PC-3 (cell line): ENCODE measurements around the gene SUSD6.

Source experiments
- CTCF ChIP-seq: fragments of 300-600 bp; sonication (generic); conservative IDR thresholded peaks from 2 replicates; pipeline ENCODE4 v1.5.1; 2017; ENCODE audit warnings: antibody characterized with exemption, low read depth, mild to moderate bottlenecking, low read length
- EZH2 ChIP-seq: fragments of 300-600 bp; sonication (generic); IDR thresholded peaks from one replicate; pipeline ENCODE4 v1.6.1; 2017; ENCODE audit warnings: antibody characterized with exemption, mild to moderate bottlenecking, low read length; ENCODE audit not compliant: unreplicated experiment

- TF ChIP-seq CTCF, result no peak
- TF ChIP-seq EZH2, result no peak
Measured at GRCh38 chr14:69674546-69675244, 63.3 kb downstream of the SUSD6 start.
